Ascending aorta (tissue), 2 donors: ENCODE measurements around the gene BCAR1. TPM values are rescaled to one million over a fixed set of nuclear protein-coding genes. Genes with fewer than 3 reads are reported as not detected.

Experiments used
- DNase-seq, 2 donors: peaks; one replicate each; pipeline ENCODE4 v3.0.0-alpha.2; 2019; ENCODE audit warnings: low spot score in 2 of 2
- H3K27ac ChIP-seq, 2 donors: fragments of 200-600 bp; sonication (generic); one replicate each; pipeline ENCODE4 v1.5.1; 2016 to 2017; ENCODE audit warnings: mild to moderate bottlenecking in 1 of 2
- H3K27me3 ChIP-seq: fragments of 200-600 bp; sonication (generic); one replicate; pipeline ENCODE4 v1.5.1; 2017
- H3K36me3 ChIP-seq, 2 donors: fragments of 200-600 bp; sonication (generic); one replicate each; pipeline ENCODE4 v1.5.1; 2016
- H3K4me1 ChIP-seq, 2 donors: fragments of 200-600 bp; sonication (generic); one replicate each; pipeline ENCODE4 v1.5.1; 2016 to 2017; ENCODE audit warnings: mild to moderate bottlenecking in 1 of 2
- H3K4me3 ChIP-seq, 2 donors: fragments of 200-600 bp; sonication (generic); one replicate each; pipeline ENCODE4 v1.5.1; 2016 to 2017; ENCODE audit warnings: mild to moderate bottlenecking in 1 of 2
- H3K9me3 ChIP-seq, 2 donors: fragments of 200-600 bp; sonication (generic); one replicate each; pipeline ENCODE4 v1.5.1; 2016
- CTCF ChIP-seq, 3 experiments: fragments of 200-600 bp in 2 of 3; fragments of 450-650 bp in 1 of 3; sonication (generic) in 2 of 3; IDR thresholded peaks; one replicate each; pipeline ENCODE4 v1.5.1; 2016 to 2019; ENCODE audit warnings: antibody characterized with exemption in 3 of 3, mild to moderate bottlenecking in 1 of 3, moderate library complexity in 1 of 3
- intact Hi-C: fragments of 100-400 bp; cut with DNase I; formaldehyde crosslinking; loops from one replicate; pipeline ENCODE4 v1.15.1; 2023
- total RNA-seq: library from RNA; depleted of rRNA; stranded (reverse); fragments of >200 nt; gene quantifications from one replicate; pipeline ENCODE4 v1.1.0, GENCODE V29; 2016

The BCAR1 gene
- total RNA-seq, 1 donor from 2014 or later, result 243 TPM

- no peak for DNase-seq
- no peak overlapping the region for H3K4me3 ChIP-seq
- TF ChIP-seq CTCF (IDR thresholded peaks at IDR 0.05), result no peak
- H3K27ac ChIP-seq, result no peak overlapping the region
- H3K4me1 ChIP-seq, result no peaks in the 10 kb centered on the region
- H3K9me3 ChIP-seq, result no peaks in the 10 kb centered on the region
- intact Hi-C loops, result no loop called here
- no peaks in the 10 kb centered on the region for H3K27me3 ChIP-seq
- H3K36me3 ChIP-seq, result no peaks in the 10 kb centered on the region
Measured at GRCh38 chr16:75192606-75193264, 58.7 kb downstream of the BCAR1 start.

GRCh38 chr16:75189638-75190245 lies 61.7 kb downstream of the BCAR1 start:
- no peak overlapping the region for H3K27ac ChIP-seq
- H3K4me3 ChIP-seq, result no peak overlapping the region
- intact Hi-C loops, result no loop called here
- H3K9me3 ChIP-seq, result no peaks in the 10 kb centered on the region
- no peaks in the 10 kb centered on the region for H3K36me3 ChIP-seq
- no peaks in the 10 kb centered on the region for H3K4me1 ChIP-seq
- no peak for TF ChIP-seq CTCF (IDR thresholded peaks at IDR 0.05)
- H3K27me3 ChIP-seq, result no peaks in the 10 kb centered on the region
- no peak for DNase-seq

GRCh38 chr16:75188832-75189477 lies 62.5 kb downstream of the BCAR1 start:
- Histone ChIP-seq H3K36me3 (no peaks in the 10 kb centered on the region), H3K27me3 (no peaks in the 10 kb centered on the region), H3K27ac (no peak overlapping the region), H3K9me3 (no peaks in the 10 kb centered on the region), H3K4me1 (no peaks in the 10 kb centered on the region), H3K4me3 (no peak overlapping the region)
- no peak for TF ChIP-seq CTCF (IDR thresholded peaks at IDR 0.05)
- intact Hi-C loops, result no loop called here
- no peak for DNase-seq

GRCh38 chr16:75181630-75182029 lies 69.8 kb downstream of the BCAR1 start:
- H3K4me3 ChIP-seq, result no peak overlapping the region
- no peaks in the 10 kb centered on the region for H3K27me3 ChIP-seq
- peaks cover 12 to 16% of the 10 kb centered on the region in 2 donors for H3K9me3 ChIP-seq
- no peak for TF ChIP-seq CTCF (IDR thresholded peaks at IDR 0.05)
- no peaks in the 10 kb centered on the region for H3K36me3 ChIP-seq
- intact Hi-C loops, result no loop called here
- DNase-seq, result no peak
- no peak overlapping the region for H3K27ac ChIP-seq
- H3K4me1 ChIP-seq, result no peaks in the 10 kb centered on the region

- Histone ChIP-seq H3K36me3 (no peaks in the 10 kb centered on the region), H3K27me3 (no peaks in the 10 kb centered on the region), H3K4me3 (no peak overlapping the region), H3K27ac (no peak overlapping the region), H3K9me3 (peaks cover 28 to 37% of the 10 kb centered on the region in 2 donors), H3K4me1 (no peaks in the 10 kb centered on the region)
- no peak for TF ChIP-seq CTCF (IDR thresholded peaks at IDR 0.05)
- intact Hi-C loops, result no loop called here
- DNase-seq, result no peak
Measured at GRCh38 chr16:75179208-75179607, 72.2 kb downstream of the BCAR1 start.

Other genes starting within 250 kb of the BCAR1 start
- gene LDHD, start 134.8 kb downstream of the BCAR1 start, total RNA-seq, result 7.5 TPM
- gene ZFP1, start 103.1 kb downstream of the BCAR1 start, total RNA-seq, result 6.8 TPM
- gene CTRB2, start 44.5 kb downstream of the BCAR1 start, total RNA-seq, result not detected
- not detected for gene CTRB1, start 32.6 kb downstream of the BCAR1 start, total RNA-seq
- 8.3 TPM for gene CFDP1, start 181.9 kb upstream of the BCAR1 start, total RNA-seq
- gene TMEM170A, start 213.1 kb upstream of the BCAR1 start, total RNA-seq, result 33.0 TPM
- gene CHST6, start 243.8 kb upstream of the BCAR1 start, total RNA-seq, result 4.4 TPM